Measurements from ENCODE around the gene ARID1B. TPM values are rescaled to one million over a fixed set of nuclear protein-coding genes. Genes with fewer than 3 reads are reported as not detected.

Gene ARID1B
- total and polyA plus RNA-seq, 11 donors, result 15.3 to 76.1 (median 40.7) TPM

DNA sequence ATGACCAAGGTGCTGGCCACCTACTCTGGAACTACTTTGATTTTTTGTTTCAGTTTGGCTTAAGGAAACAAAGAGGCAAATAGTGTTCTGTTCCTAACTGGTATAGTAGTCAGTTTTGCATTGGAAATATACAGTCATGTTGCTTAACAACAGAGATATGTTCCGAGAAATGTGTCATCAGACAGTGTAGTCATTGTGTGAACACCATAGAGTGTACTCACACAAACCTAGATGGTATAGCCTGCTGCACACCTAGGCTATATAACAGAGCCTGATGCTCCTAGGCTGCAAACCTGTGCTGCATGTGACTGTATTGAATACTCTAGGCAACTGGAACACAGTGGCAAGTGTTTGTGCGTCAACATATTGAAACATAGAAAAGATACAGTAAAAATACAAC lies 80.4 kb downstream of the ARID1B start:
- no peak for DNase-seq
- WGBS, 4 donors, result 83 to 86% (median 83%) methylated on average over 2 of the region's 2 CpGs
- H3K4me3 ChIP-seq, result no peak overlapping the region
- intact Hi-C loops (cut with DNase I), result no loop called here
- H3K9me3 ChIP-seq, result no peaks in the 10 kb centered on the region
- no peak for ATAC-seq
- no peak overlapping the region for H3K27ac ChIP-seq
- no peak for TF ChIP-seq CTCF (IDR thresholded peaks at IDR 0.05)
- no peak for TF ChIP-seq POLR2A (IDR thresholded peaks at IDR 0.05)
- H3K27me3 ChIP-seq, result no peaks in the 10 kb centered on the region
- no peaks in the 10 kb centered on the region for H3K36me3 ChIP-seq
- H3K4me1 ChIP-seq, result peaks cover 0 to 79% (median 45%) of the 10 kb centered on the region in 12 donors

DNA sequence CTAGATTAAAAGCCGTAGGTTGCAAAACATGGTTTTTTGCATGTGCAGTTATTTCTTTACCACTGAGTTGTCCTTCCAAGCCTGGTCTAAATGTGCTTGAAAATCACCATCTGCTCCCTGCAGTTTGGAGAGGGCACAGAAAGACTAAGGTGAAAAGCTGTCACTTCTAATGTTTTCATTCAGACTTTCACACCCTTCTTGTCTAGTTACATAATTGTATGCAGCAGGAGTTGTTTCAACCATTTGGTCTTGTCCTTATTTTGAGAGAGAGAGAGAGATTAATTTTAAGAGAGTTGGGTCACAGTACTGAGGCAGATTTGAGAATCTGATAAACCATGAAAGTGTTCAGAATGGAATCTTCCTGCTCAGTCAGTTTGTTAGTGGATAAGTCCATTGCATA lies 82.5 kb downstream of the ARID1B start:
- H3K4me3 ChIP-seq, result no peak overlapping the region
- H3K9me3 ChIP-seq, result peaks cover 0 to 5% (median 0%) of the 10 kb centered on the region in 12 donors
- H3K27ac ChIP-seq, result no peak overlapping the region
- DNase-seq (no peak), ATAC-seq (no peak)
- no peaks in the 10 kb centered on the region for H3K27me3 ChIP-seq
- TF ChIP-seq CTCF (IDR thresholded peaks at IDR 0.05), result no peak
- no peak for TF ChIP-seq POLR2A (IDR thresholded peaks at IDR 0.05)
- H3K4me1 ChIP-seq, result peaks cover 0 to 73% (median 32%) of the 10 kb centered on the region in 12 donors
- 73 to 91% (median 87%) methylated on average over 1 of the region's 1 CpG for WGBS, 4 donors
- H3K36me3 ChIP-seq, result no peaks in the 10 kb centered on the region
- intact Hi-C loops (cut with DNase I), result loop anchor here in 4 of 10 donors (10.0 kb wide), 3 partner anchors 175 to 315 kb away; no protein-coding TSS in a partner anchor

DNA sequence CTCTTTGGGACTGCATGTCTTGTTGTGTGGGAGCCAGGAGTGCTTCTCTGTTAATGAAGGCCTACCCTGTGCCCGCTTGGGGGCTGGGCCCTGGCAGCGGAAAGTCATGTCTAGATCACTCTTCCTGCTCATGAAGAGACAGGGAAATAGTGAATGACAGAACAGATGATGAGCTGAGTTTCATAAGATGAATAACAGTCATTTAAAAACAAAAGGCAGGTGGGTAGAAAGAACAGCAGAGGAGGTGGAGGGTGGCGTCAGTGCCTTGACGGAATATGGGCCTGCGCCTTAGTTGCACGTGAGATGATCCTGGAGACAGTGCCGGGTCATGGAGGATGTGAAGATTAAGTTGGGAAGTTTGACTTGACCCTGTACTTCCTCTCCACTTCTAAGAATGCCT lies 85.5 kb downstream of the ARID1B start:
- intact Hi-C loops (cut with DNase I), result loop anchor here in 4 of 10 donors (10.0 kb wide), 3 partner anchors 178 to 312 kb away; no protein-coding TSS in a partner anchor
- WGBS, 4 donors, result 87 to 93% (median 90%) methylated on average over 7 of the region's 7 CpGs
- Histone ChIP-seq H3K36me3 (no peaks in the 10 kb centered on the region), H3K27ac (no peak overlapping the region), H3K27me3 (no peaks in the 10 kb centered on the region), H3K4me1 (peaks cover 4 to 70% (median 40%) of the 10 kb centered on the region in 12 donors), H3K4me3 (no peak overlapping the region), H3K9me3 (peaks cover 0 to 5% (median 0%) of the 10 kb centered on the region in 12 donors)
- no peak for TF ChIP-seq CTCF (IDR thresholded peaks at IDR 0.05)
- ATAC-seq (no peak), DNase-seq (no peak)

DNA sequence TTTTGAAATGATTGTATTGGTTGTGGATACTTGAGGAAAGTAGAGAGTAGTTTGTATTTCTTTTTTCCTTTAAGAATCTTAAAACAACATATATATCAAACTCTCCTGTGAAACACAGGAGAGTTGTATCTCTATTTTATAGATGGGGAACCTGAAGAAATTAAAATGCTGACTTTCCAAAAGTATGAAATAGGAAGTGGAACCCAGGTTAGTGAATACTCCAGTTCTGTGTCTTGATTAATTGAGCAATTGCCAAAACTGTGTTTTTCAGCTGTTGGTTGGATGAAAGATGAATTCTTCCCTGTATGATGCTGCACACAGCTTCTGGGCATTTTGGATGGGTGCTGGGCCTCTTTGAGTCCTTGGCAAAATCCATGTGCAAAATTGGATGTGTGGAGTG lies 86.3 kb downstream of the ARID1B start:
- Histone ChIP-seq H3K36me3 (no peaks in the 10 kb centered on the region), H3K9me3 (peaks cover 0 to 5% (median 0%) of the 10 kb centered on the region in 12 donors), H3K27me3 (no peaks in the 10 kb centered on the region), H3K27ac (no peak overlapping the region), H3K4me3 (no peak overlapping the region), H3K4me1 (peaks cover 4 to 71% (median 43%) of the 10 kb centered on the region in 12 donors)
- TF ChIP-seq POLR2A (IDR thresholded peaks at IDR 0.05), result no peak
- intact Hi-C loops (cut with DNase I), result loop anchor here in 4 of 10 donors (10.0 kb wide), 3 partner anchors 179 to 311 kb away; no protein-coding TSS in a partner anchor
- DNase-seq (no peak), ATAC-seq (no peak)

GRCh38 chr6:156864557-156864956 lies 87.4 kb downstream of the ARID1B start:
- H3K27ac ChIP-seq, result no peak overlapping the region
- intact Hi-C loops (cut with DNase I), result loop anchor here in 4 of 10 donors (10.0 kb wide), 3 partner anchors 180 to 310 kb away; no protein-coding TSS in a partner anchor
- no peaks in the 10 kb centered on the region for H3K27me3 ChIP-seq
- H3K4me1 ChIP-seq, result peaks cover 4 to 70% (median 39%) of the 10 kb centered on the region in 12 donors
- no peaks in the 10 kb centered on the region for H3K36me3 ChIP-seq
- TF ChIP-seq CTCF (IDR thresholded peaks at IDR 0.05) (no peak), POLR2A (IDR thresholded peaks at IDR 0.05) (no peak)
- no peak for ATAC-seq
- peaks cover 0 to 5% (median 0%) of the 10 kb centered on the region in 12 donors for H3K9me3 ChIP-seq
- H3K4me3 ChIP-seq, result no peak overlapping the region
- no peak for DNase-seq
- 87 to 93% (median 92%) methylated on average over 6 of the region's 6 CpGs for whole genome bisulfite sequencing, 4 donors
